ENCODE results near the gene TNRC6C. TPM values are rescaled to one million over a fixed set of nuclear protein-coding genes. Genes with fewer than 3 reads are reported as not detected.

The TNRC6C gene
- polyA plus RNA-seq, 2 donors = 1.2 to 3.4 TPM

- no peaks in the 10 kb centered on the region for H3K27me3 ChIP-seq (ENCODE audit: control insufficient read depth in 1 of 2, insufficient read depth in 2 of 2, low read length in 2 of 2)
- H3K27ac ChIP-seq (ENCODE audit: low read depth in 2 of 2, low read length in 1 of 2) = peak overlapping the region in 1 of 2 donors; percentile 36
- no peaks in the 10 kb centered on the region for H3K36me3 ChIP-seq (ENCODE audit: control insufficient read depth in 2 of 2, insufficient read depth in 2 of 2, low read length in 1 of 2)
- WGBS, 2 donors = 72 to 84% methylated on average over 11 of the region's 11 CpGs
- H3K4me3 ChIP-seq (ENCODE audit: low read depth in 1 of 2, low read length in 2 of 2) = no peak overlapping the region
- H3K9me3 ChIP-seq (ENCODE audit: control insufficient read depth in 2 of 2, insufficient read depth in 1 of 2, low read depth in 1 of 2, low read length in 1 of 2) = no peaks in the 10 kb centered on the region
- H3K4me1 ChIP-seq (ENCODE audit: control insufficient read depth in 2 of 2, insufficient read depth in 2 of 2, low read length in 1 of 2) = peaks cover 0 to 2% of the 10 kb centered on the region in 2 donors
Observed at GRCh38 chr17:78154903-78155811, 196.7 kb downstream of the TNRC6C start.

Other genes starting within 250 kb of the TNRC6C start
- gene TMC6, start 170.1 kb downstream of the TNRC6C start, polyA plus RNA-seq = 10 to 100 TPM; 24.3 to 37.5 TPM
- gene TMC8, start 172.1 kb downstream of the TNRC6C start, polyA plus RNA-seq = 1 to 10 TPM; 2.1 to 6.1 TPM
- gene C17orf99, start 187.7 kb downstream of the TNRC6C start, polyA plus RNA-seq = under 1 TPM; 0.12 to 0.27 TPM
- gene SYNGR2, start 209.9 kb downstream of the TNRC6C start, polyA plus RNA-seq = 10 to 100 TPM; 52.3 to 96.4 TPM
- gene TK1, start 228.3 kb downstream of the TNRC6C start, polyA plus RNA-seq = 10 to 100 TPM; 16.9 to 37.4 TPM
- 10 to 100 TPM; 18.4 to 20.7 TPM for gene AFMID, start 228.7 kb downstream of the TNRC6C start, polyA plus RNA-seq

Measured in esophagus (tissue), 2 donors.